ENCODE results near the gene ARFGEF2. TPM values are rescaled to one million over a fixed set of nuclear protein-coding genes. Genes with fewer than 3 reads are reported as not detected.
"Not testable (repeated sequence)": the region's sequence is repeated elsewhere in the genome, so short reads cannot be mapped to it uniquely, and the experiment has no call there.

The ARFGEF2 gene
- total RNA-seq, 1 donor from 2014 or later = 24.3 TPM

- DNase-seq (ENCODE audit: low spot score) (peak; percentile 97), ATAC-seq (peak; percentile 91)
Observed at GRCh38 chr20:49046087-49046900, 124.8 kb downstream of the ARFGEF2 start, which contains the start of gene CSE1L. CSE1L (plus strand) TSS chr20:49046312; CDS start chr20:49058464, 12,152 bp downstream.

- DNase-seq (ENCODE audit: low spot score) (no peak), ATAC-seq (peak; percentile 59)
Observed at GRCh38 chr20:49052334-49052733, 130.8 kb downstream of the ARFGEF2 start.

DNA sequence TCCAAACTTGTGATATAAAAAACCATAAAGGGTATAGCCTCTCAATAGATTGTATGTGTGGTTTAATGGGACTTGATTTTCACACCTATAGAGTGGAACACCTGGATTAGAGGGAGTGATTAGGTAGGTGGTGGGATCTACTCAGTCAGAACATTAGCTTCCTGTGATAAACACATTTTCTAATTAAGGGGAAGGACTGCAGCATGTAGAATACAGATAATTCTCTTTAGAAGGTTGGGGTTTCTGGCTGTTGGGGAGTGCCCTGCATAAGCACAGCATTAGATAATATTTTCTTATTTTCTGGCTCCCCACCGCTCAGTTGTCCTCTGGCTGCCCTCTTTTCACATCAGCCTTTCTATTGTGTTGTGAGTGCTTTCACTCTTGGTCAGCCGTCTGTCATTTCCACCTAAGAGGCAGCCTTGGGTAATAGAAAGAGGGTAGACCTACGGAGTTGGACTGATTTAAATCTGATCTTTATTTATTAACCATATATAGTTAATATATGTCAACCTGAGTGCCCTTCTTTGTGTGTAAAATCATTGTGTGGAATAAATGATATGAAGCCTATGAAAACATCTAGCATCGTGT, 132.6 kb downstream of the ARFGEF2 start:
- DNase-seq (ENCODE audit: low spot score) (no peak), ATAC-seq (peak; percentile 38)

DNA sequence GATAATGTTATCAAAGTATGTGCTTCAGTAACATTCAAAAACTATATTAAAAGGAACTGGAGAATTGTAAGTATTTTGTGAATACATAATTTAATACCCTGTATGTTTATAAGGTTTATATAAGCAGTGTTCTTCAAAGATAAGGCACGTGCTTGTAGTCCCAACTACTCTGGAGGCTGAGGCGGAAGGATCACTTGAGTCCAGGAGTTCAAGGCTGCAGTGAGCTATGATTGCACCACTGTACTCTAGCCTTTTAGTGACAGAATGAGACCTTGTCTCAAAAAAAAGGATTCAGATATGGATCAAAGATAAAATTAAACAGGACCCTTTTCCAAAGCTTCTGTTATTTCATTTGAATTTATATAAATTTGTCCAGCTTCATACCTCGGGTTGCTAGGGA, 141.8 kb downstream of the ARFGEF2 start:
- no peak for ATAC-seq
- DNase-seq (ENCODE audit: low spot score) = no peak

GRCh38 chr20:49074521-49074920, 153.0 kb downstream of the ARFGEF2 start:
- DNase-seq (ENCODE audit: low spot score) (no peak), ATAC-seq (no peak)

GRCh38 chr20:49078310-49078709, 156.8 kb downstream of the ARFGEF2 start:
- no peak for DNase-seq (ENCODE audit: low spot score)
- no peak for ATAC-seq

DNA sequence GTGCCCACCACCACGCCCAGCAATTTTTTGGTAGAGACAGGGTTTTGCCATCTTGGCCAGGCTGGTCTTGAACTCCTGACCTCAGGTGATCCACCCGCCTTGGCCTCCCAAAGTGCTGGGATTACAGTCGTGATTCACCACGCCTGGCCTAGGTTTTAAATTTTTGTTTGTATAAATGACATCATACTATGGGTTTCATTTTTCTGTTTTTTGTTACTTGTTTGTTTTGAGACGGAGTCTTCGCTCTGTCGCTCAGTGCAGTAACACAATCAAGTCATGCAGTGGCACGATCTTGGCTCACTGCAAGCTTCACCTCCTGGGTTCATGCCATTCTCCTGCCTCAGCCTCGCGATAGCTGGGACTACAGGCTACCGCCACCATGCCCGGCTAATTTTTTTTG, 160.8 kb downstream of the ARFGEF2 start:
- DNase-seq (ENCODE audit: low spot score); ATAC-seq: not testable (repeated sequence)

Other genes starting within 250 kb of the ARFGEF2 start
- gene PREX1, start 93.7 kb upstream of the ARFGEF2 start, total RNA-seq = 5.8 TPM
- 19.6 TPM for gene CSE1L, start 124.6 kb downstream of the ARFGEF2 start, total RNA-seq